HG02973 (cell line): ENCODE results near the gene CCNB1.
"Not testable (repeated sequence)": the region's sequence is repeated elsewhere in the genome, so short reads cannot be mapped to it uniquely, and the experiment has no call there.

ENCODE experiments used
- ATAC-seq: cut with Tn5 transposase; IDR thresholded peaks from one replicate; pipeline ENCODE4 v1.9.1; 2021; ENCODE audit warnings: moderate library complexity; ENCODE audit not compliant: unreplicated experiment

CCNB1 gene

DNA sequence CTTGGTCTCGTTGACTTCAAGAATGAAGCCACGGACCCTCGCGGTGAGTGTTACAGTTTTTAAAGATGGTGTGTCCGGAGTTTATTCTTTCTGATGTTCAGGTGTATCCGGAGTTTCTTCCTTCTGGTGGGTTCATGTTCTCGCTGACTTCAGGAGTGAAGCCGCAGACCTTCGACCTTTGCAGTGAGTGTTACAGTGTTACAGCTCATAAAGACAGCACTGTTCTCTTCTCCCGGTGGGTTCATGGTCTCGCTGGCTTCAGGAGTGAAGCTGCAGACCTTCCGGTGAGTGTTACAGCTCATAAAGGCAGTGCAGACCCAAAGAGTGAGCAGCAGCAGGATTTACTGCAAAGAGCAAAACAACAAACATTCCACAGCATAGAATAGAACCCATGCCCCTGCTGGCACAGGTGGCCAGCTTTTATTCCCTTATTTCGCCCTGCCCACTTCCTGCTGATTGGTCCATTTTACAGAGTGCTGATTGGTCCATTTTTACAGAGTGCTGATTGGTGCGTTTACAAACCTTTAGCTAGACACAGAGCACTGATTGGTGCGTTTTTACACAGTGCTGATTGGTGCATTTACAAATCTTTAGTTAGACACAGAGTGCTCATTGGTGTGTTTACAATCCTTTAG is 14.8 kb downstream of the CCNB1 start:
- not testable (repeated sequence) for ATAC-seq

DNA sequence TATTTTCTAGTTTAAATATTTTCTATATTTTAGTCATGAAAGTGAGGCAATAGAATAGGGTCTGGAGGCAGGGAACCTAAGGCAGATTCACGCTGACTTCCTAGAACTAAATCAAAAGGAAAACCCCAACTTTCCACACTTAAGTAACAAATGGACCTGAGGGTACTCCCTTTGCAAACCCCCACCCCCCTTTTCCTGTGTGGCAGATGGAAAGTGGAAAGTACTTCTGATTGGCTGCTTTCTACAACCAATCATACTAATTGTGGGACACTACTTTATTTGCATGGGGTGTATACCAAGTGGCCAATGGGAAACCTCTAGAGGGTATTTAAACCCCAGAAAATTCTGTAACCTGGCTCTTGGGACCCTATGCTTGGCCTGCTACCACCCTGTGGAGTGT is 17.7 kb downstream of the CCNB1 start:
- ATAC-seq: no peak

DNA sequence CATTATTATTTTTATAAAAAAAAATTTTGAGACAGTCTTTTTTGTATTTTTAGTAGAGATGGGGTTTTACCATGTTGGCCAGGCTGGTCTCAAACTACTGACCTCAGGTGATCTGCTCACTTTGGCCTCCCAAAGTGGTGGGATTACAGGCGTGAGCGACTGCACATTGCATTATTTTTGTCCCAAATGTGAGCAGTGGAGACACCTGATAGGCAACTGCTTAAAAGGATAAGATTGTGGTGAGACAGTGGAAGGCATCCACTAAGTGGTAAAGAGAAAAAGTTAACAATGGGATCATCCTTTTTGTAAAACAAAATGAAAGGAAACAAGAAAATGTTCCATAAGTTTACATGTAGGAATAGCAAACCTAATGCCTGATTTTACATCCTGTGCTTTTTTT is 20.4 kb downstream of the CCNB1 start:
- no peak for ATAC-seq

DNA sequence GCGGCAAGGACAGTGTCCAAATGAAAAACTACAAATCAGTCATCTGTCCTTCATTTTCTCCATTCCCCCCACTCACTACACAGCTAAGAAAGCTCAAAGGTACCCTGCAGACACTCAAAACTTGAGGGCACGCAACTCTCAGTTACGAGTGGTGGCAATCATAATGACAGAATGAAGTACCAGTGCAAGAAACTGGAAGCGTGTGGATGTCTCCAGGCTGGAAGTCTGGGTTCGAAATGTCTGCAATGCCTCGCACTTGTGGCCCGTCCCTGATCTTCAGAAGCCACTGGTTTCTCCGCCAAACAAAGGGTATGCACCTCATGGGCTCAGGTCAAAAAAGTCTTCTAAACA is 21.8 kb downstream of the CCNB1 start:
- peak; percentile 1 for ATAC-seq

DNA sequence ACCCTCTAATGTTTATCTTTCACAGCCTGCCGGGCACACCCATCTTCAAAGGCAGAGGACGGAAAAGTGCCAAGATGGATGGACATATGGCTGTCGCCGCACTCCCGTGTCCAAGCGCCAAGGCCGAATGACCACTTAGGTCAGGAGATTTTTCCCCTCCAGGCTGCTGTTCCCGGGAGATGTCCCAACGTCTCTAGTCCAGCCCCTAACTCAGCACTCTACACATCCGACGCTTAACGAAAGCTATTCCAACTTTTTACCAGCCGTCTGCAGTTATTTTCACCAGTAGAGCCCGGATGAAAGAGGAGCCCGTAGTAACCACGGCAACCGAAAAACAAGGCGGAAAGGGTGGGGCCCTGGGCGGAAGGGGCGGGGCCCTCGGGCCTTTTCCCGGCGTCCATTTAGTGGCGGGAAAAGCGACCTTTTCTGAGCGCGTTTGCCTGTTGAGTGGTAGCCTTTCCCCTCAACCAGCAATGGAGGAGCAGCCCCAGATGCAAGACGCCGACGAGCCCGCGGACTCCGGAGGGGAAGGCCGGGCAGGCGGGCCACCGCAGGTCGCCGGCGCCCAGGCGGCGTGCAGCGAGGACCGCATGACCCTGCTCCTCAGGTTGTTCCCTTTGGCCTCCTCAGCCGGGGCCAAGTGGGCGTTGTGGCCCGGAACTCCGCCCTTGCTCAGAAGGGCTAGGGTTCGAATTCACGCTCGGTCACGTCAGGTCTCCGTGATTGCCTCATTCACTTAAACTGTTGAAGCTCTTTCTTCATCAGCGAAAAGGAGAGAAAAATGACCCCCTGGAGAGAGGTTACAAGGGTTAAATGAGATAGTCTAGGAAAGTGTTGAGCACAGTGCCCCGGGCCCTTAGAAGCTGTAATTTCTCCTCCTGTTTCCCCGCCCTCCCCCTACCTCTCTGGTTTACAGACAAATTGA is 22.5 kb downstream of the CCNB1 start, which contains the start of gene CENPH:
CENPH (plus strand) TSS at position 422 of the 925 bp plus-strand sequence; CDS start at position 474, 52 bp downstream.
- ATAC-seq: peak; percentile 87

DNA sequence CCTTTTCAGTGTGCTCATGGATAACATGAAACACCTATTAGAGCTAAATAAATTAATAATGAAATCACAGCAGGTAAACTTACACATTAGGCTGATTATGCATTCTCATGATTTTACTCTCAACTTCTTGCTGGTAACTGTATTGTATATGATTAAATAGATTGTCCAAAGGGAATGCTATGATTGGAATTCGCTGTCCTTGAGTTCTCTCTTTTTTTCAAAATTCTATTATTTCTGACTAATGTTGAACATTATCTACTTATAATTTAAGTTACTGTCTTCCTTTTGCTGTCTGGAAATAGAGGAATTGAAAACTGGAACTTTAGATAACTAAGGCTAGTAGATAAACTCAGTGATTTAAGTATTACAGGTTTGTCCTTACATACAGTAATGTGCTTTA is 35.5 kb downstream of the CCNB1 start:
- ATAC-seq: no peak

DNA sequence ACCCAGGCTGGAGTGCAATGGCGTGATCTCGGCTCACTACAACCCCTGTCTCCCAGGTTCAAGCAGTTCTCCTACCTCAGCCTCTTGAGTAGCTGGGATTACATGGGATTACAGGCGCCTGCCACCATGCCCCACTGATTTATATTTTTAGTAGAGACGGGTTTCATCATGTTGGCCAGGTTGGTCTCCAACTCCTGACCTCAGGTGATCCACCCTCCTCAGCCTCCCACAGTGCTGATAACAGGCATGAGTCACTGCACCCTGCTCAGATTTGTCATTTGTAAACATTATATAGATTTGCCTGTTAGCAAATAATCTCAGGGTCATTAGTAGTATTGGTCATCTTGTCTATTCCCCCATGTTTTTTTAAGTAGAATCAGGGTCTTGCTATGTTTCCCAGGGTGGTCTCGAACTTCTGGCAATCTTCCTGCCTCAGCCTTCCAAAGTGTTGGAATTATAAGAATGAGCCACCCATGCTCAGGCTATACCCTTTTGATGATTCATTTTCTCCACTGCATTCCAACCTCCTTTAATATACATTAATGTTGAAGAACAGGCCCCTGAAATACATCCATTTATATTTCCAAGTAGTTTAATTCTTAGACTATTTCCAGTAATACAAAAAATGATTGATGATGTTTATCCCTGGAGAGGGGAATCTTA is 39.7 kb downstream of the CCNB1 start:
- ATAC-seq: no peak

DNA sequence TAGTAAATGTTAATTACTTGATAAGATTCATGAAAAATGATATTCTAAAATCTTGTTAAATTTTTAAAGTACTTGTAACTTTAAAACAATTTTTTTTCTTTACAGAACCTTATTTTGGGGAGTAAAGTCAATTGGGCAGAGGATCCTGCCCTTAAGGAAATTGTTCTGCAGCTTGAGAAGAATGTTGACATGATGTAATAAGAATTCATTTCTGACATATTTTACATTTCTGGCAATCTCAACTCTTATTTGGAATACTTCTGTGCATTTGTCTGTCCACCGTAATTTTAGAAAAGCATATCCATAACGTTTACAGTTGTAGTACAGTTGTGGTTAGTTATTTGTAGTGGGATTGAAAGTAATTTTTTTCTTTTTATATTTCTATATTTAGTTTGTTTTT is 42.7 kb downstream of the CCNB1 start:
- ATAC-seq: no peak

DNA sequence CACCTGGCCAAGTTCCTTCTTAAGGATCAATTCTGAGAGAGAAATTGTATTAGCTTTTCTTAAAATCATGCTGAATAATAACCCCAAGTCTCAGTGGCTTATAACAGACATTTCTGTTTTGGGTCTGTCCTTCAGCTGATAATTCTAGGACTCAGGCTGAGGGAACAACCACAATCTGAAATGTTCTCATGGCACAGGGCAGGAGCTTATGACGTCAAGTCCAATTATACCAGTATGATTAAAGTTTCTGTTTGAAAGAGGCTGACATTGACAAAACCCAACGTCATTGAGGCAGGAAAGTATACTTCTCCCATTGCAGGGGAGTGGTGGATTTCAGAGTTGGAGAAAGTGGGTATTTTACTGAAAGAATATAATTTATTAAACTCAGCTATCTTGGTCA is 44.2 kb downstream of the CCNB1 start:
- ATAC-seq: no peak

DNA sequence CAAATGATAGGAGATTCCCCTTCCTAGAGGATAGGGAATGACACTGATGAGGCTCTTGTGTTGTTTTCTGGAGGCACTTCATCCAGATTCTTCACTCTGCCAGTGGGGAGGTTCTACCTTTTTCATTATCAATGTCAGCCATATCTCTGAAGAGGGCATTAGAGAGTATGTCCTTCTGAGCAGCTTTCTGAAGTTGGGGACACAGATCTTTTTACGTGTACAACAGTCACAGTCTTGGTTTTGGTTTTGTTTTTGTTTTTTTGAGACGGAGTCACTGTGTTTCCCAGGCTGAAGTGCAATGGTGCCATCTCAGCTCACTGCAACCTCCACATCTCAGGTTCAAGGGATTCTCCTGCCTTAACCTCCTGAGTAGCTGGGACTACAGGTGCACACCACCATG is 45.1 kb downstream of the CCNB1 start:
- no peak for ATAC-seq

DNA sequence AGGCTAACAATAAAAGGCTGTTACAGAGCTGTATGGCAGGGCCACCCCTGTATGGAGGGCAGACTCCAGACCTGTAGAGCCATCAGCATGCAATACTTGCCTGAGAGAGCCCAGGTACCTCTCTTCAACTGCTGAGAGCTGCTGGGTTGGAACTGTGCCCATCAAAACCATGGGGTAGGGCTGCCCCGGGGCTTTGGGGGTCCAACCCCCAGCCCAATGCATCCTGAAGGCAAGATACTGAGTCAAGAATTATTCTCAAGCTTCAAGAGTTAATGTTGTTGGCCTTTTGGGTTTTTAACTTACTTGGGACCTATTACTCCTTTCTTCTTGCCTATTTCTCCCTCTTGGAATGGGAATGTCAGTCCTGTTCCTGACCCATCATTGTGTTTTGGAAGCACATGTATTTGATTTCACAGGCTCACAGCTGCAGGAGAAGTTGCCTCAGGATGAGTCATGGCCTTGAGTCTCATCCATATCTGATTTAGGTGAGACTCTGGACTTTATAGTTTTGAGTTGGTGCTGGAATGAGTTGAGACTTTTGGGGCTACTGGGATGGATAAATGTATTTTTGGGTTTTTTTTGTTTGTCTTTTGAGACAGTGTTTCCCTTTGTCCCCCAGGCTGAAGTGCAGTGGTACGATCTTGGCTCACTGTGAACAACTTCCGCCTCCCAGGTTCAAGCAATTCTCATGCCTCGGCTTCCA is 46.7 kb downstream of the CCNB1 start:
- ATAC-seq: no peak

DNA sequence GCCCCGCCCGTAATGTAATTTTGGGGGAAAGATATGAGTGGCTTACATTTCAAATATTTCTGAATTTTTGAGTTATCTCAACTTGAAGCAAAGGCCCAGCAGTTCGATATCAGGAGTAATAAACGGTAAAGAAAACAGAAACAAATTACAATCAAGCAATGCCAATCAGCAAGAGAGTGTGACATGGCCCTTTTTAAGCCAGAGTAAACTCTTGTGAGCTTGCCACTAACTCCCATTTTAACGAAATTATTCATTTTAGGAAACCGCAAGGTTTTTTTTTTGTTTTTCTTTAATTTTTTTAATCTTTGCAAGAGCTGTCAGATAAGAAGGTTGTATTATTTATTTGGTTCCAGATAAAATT is 50.2 kb downstream of the CCNB1 start:
- no peak for ATAC-seq

DNA sequence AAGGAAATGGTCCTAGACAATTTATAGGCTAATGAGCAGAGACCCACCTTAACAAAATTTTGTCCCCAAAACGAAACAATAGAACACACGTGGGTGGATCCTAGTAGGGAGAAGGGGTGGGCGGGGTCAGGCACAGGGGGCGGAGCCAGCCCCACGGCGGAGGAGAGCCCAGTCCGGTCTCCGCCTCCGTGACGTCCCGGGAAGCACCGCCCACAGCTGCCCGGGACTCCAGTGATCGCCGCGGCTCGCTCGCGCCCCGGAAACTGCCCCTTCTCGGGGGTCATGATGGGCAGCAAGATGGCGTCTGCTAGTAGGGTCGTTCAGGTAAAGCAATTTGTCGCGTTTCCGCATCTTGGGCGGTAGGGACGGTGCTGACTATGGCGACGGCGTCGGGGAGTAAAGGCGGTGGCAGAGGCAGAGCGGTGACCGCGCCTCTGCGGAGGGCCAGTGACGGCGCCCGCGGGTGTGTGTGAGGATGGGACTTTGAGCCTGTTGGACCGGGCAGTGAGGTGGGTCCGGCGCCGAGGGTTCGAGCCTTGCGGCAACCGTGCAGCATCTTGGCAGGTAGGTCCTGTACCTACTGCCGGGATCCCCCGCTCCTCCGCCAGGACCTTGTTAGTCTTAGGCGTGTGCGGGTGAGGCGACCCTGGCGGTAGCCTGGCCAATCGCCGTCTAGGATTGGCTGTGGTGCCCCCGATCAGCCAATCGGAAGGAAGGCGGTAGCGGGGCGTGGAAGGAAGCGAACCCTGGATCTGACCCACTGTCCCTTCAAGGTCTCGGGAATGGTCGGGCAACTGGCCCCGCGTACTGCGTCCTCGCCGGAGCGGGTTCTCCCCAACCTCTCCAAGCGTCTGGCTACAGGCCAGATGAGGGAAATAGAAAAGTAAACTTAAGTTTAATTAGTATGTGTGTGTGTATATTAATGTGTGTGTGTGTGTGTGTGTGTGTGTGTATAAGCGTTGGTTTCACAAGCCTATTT is 50.9 kb downstream of the CCNB1 start:
- peak; percentile 92 for ATAC-seq

DNA sequence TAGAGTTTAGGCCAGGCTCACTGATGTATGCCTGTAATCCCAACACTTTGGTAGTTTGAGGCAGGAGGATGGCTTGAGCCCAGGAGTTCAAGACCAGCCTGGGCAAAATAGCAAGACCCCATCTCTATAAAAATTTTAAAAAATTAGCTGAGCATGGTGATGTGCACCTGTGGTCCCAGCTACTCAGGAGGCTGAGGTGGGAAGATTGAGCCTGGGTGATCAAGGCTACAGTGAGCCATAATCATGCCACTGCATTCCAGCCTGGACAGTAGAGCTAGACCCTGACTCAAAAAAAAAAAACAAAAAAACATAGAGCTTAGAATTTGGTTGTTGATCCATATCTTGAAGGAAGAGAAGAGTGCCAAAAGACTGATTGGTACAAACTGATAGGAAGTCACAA is 53.0 kb downstream of the CCNB1 start:
- no peak for ATAC-seq

DNA sequence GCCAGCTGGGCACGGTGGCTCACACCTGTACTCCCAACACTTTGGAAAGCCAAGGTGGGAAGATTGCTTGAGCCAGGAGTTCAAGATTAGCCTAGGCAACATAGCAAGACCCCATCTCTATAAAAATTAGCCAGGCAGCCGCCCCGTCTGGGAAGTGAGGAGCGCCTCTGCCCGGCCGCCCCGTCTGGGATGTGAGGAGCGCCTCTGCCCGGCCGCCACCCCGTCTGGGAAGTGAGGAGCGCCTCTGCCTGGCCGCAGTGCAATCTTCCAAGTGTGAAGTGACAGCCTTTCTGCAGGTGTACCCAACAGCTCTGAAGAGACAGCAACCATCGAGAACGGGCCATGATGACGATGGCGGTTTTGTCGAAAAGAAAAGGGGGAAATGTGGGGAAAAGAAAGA is 53.4 kb downstream of the CCNB1 start:
- not testable (repeated sequence) for ATAC-seq

DNA sequence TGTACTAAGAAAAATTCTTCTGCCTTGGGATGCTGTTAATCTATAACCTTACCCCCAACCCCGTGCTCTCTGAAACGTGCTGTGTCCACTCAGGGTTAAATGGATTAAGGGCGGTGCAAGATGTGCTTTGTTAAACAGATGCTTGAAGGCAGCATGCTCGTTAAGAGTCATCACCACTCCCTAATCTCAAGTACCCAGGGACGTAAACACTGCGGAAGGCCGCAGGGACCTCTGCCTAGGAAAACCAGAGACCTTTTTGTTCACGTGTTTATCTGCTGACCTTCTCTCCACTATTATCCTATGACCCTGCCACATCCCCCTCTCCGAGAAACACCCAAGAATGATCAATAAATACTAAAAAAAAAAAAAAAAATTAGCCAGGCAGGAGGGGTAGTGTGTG is 53.9 kb downstream of the CCNB1 start:
- ATAC-seq: not testable (repeated sequence)

DNA sequence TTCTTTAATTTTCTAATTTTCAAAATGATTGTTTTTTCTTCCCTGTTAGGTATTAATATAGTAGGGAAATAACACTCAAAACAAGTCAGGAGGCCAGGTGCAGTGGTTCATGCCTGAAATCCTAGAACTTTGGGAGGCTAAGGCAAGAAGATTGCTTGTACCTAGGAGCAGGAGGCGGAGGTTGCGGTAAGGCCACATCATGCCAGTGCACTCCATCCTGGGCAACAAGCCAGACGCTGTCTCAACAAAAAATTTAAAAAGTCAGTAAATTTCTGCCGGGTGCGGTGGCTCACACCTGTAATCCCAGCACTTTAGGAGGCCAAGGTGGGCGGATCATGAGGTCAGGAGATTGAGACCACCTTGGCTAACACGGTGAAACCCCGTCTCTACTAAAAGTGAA is 57.6 kb downstream of the CCNB1 start:
- ATAC-seq: no peak

DNA sequence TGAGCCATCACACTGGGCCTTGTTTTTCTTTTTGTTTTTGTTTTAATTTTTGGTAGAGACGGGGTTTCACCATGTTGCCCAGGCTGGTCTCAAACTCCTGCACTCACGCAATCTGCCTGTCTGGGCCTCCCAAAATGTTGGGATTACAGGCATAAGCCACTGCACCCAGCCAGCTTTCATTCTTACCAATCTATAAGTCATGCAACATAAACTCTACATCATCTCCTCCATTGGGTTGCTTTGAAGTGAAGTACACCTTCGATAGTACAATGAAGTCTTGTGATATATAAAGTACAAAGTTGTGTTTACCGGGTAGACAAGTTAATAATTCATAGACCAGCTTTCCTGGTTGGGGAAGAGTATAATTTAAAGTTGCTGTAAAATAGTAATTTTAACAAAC is 58.9 kb downstream of the CCNB1 start:
- no peak for ATAC-seq
